Tibial nerve (tissue), 3 donors: Measurements from ENCODE around the gene CCDC15.

ENCODE experiments used
- CTCF ChIP-seq, 5 experiments: fragments of 200-600 bp in 3 of 5; fragments of 450-650 bp in 2 of 5; sonication (generic) in 3 of 5; IDR thresholded peaks; one replicate each; pipeline ENCODE4 v1.5.1; 2016 to 2019; ENCODE audit warnings: antibody characterized with exemption in 5 of 5, mild to moderate bottlenecking in 3 of 5, moderate library complexity in 2 of 5
- POLR2A ChIP-seq, 2 donors: fragments of 450-650 bp; IDR thresholded peaks; one replicate each; pipeline ENCODE4 v1.6.1; 2017; ENCODE audit warnings: antibody characterized with exemption in 2 of 2, mild to moderate bottlenecking in 2 of 2, moderate library complexity in 2 of 2

GRCh38 chr11:125049164-125049792 lies 95.3 kb downstream of the CCDC15 start:
- TF ChIP-seq POLR2A (IDR thresholded peaks at IDR 0.05) (no peak), CTCF (IDR thresholded peaks at IDR 0.05) (no peak)
